Nephron progenitor cell (in vitro differentiated cells): Measurements from ENCODE around the gene BCL11A.
A peak's percentile ranks its signal among the peaks of the same experiment; 100 is the strongest.

Experiments
- DNase-seq: peaks from one replicate; pipeline ENCODE4 v3.0.0; 2021
- H3K27ac Mint-ChIP-seq: 2 replicates; pipeline ENCODE4 v1.8.0; 2021; ENCODE audit warnings: mild to moderate bottlenecking, moderate library complexity, mixed read lengths
- H3K27me3 Mint-ChIP-seq: 2 replicates; pipeline ENCODE4 v1.8.0; 2021; ENCODE audit warnings: mild to moderate bottlenecking, low read depth, mixed read lengths; ENCODE audit not compliant: poor library complexity
- H3K36me3 Mint-ChIP-seq: 2 replicates; pipeline ENCODE4 v1.8.0; 2021; ENCODE audit warnings: low read depth, mixed read lengths
- H3K4me1 Mint-ChIP-seq: 2 replicates; pipeline ENCODE4 v1.8.0; 2021; ENCODE audit warnings: mixed read lengths
- H3K4me3 Mint-ChIP-seq: 2 replicates; pipeline ENCODE4 v1.8.0; 2021; ENCODE audit warnings: mild to moderate bottlenecking, moderate library complexity, mixed read lengths
- H3K9me3 Mint-ChIP-seq: 2 replicates; pipeline ENCODE4 v1.8.0; 2021; ENCODE audit warnings: mild to moderate bottlenecking, moderate library complexity, mixed read lengths
- TF ChIP-seq, protein P1 (sequence below): fragments of 200-600 bp; sonication (generic); IDR thresholded peaks from 2 replicates; pipeline ENCODE4 v1.5.0; 2021; ENCODE audit warnings: antibody characterized with exemption

Gene BCL11A

DNA sequence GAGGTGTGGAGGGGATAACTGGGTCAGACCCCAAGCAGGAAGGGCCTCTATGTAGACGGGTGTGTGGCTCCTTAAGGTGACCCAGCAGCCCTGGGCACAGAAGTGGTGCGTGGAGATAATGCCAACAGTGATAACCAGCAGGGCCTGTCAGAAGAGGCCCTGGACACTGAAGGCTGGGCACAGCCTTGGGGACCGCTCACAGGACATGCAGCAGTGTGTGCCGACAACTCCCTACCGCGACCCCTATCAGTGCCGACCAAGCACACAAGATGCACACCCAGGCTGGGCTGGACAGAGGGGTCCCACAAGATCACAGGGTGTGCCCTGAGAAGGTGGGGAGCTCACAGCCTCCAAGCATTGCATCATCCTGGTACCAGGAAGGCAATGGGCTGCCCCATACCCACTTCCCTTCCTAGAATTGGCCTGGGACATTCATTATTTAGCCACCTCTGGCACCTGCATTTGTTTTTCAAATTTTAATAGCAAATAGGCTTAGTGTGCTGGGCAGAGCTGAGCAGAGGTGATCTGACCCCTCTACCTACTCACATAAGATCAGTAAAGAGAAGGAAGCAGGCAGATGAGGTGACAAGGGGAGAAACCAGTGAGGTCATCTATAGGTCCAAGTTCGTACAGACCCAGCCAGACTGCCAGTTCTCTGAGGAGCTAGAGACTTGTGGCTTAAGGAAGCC lies 55.2 kb downstream of the BCL11A start:
- Mint-ChIP-seq H3K4me3 (no peak overlapping the region), H3K9me3 (no peaks in the 10 kb centered on the region)

DNA sequence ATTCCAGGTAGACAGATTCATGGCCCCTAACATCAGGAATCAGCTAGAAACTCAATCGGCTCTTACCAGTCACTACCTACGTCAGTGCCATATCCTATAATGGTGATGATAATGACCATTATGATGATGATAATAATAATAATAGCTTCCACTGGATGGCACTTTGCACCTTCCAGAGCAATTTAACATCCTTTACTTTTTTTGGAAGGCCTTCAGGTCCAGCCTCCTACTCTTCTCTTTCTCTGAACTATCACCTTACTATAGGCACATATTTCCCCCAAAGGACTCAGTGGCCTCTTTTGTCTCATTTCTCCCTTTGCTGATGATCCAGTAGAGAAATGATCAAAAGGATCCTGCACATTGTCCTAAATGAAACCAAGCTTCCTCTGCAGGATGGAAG lies 56.0 kb downstream of the BCL11A start:
- no peak overlapping the region for H3K27ac Mint-ChIP-seq
- DNase-seq, result no peak
- no peaks in the 10 kb centered on the region for H3K27me3 Mint-ChIP-seq
- H3K36me3 Mint-ChIP-seq, result no peaks in the 10 kb centered on the region
- H3K4me1 Mint-ChIP-seq, result peaks cover 38% of the 10 kb centered on the region
- H3K4me3 Mint-ChIP-seq, result no peak overlapping the region
- no peaks in the 10 kb centered on the region for H3K9me3 Mint-ChIP-seq
- TF ChIP-seq, protein P1, sequence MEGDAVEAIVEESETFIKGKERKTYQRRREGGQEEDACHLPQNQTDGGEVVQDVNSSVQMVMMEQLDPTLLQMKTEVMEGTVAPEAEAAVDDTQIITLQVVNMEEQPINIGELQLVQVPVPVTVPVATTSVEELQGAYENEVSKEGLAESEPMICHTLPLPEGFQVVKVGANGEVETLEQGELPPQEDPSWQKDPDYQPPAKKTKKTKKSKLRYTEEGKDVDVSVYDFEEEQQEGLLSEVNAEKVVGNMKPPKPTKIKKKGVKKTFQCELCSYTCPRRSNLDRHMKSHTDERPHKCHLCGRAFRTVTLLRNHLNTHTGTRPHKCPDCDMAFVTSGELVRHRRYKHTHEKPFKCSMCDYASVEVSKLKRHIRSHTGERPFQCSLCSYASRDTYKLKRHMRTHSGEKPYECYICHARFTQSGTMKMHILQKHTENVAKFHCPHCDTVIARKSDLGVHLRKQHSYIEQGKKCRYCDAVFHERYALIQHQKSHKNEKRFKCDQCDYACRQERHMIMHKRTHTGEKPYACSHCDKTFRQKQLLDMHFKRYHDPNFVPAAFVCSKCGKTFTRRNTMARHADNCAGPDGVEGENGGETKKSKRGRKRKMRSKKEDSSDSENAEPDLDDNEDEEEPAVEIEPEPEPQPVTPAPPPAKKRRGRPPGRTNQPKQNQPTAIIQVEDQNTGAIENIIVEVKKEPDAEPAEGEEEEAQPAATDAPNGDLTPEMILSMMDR, result no peak

More for the DNA sequence above, 55.2 kb downstream of the BCL11A start:
- TF ChIP-seq, protein P1, result no peak
- Mint-ChIP-seq H3K27ac (no peak overlapping the region), H3K36me3 (no peaks in the 10 kb centered on the region), H3K27me3 (no peaks in the 10 kb centered on the region), H3K4me1 (peaks cover 43% of the 10 kb centered on the region)
- DNase-seq, result no peak

DNA sequence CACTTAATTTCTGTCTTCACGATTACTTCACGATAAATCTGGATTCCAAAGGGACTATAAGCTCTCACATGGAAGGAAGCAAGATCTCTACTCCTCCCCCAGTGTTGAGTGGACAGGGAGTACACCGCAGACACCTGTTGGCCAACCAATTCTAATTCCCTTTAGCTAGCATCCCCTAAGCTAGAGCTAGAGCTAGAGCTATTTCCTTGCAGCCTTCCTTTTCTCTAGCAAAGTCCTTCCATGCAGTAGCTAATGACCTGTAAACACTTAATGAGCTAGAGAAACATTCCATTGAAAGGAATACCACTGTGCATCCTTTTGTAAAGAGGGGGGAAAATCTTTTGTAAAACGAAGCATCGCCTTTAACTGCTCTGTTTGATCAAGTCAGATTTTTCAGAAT lies 56.5 kb downstream of the BCL11A start:
- peaks cover 32% of the 10 kb centered on the region for H3K4me1 Mint-ChIP-seq
- no peaks in the 10 kb centered on the region for H3K9me3 Mint-ChIP-seq
- no peaks in the 10 kb centered on the region for H3K27me3 Mint-ChIP-seq
- no peaks in the 10 kb centered on the region for H3K36me3 Mint-ChIP-seq
- TF ChIP-seq, protein P1, result no peak
- no peak for DNase-seq
- H3K4me3 Mint-ChIP-seq, result no peak overlapping the region
- no peak overlapping the region for H3K27ac Mint-ChIP-seq

DNA sequence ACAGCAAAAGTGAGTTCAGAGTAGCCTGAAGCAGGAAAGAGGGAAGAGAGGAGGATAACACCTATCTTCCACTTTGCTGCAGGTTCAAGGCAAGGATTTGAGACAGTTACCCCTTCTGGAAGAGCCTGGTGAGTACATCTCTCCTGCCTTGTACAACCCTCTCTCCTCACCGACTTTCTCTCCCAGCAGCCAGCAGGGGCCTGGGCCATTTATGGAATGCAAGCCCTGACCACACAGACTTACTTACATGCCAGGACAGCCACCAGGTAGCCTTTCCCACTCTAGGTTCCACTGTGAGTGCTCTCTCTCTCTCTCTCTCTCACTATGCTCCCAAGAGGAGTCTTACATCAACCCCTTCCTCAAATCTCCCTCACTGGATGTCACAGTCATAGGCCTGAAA lies 57.0 kb downstream of the BCL11A start:
- no peak for DNase-seq
- no peaks in the 10 kb centered on the region for H3K27me3 Mint-ChIP-seq
- no peak overlapping the region for H3K27ac Mint-ChIP-seq
- no peaks in the 10 kb centered on the region for H3K36me3 Mint-ChIP-seq
- TF ChIP-seq, protein P1, result no peak
- H3K4me1 Mint-ChIP-seq, result peaks cover 27% of the 10 kb centered on the region
- H3K9me3 Mint-ChIP-seq, result no peaks in the 10 kb centered on the region
- H3K4me3 Mint-ChIP-seq, result no peak overlapping the region

DNA sequence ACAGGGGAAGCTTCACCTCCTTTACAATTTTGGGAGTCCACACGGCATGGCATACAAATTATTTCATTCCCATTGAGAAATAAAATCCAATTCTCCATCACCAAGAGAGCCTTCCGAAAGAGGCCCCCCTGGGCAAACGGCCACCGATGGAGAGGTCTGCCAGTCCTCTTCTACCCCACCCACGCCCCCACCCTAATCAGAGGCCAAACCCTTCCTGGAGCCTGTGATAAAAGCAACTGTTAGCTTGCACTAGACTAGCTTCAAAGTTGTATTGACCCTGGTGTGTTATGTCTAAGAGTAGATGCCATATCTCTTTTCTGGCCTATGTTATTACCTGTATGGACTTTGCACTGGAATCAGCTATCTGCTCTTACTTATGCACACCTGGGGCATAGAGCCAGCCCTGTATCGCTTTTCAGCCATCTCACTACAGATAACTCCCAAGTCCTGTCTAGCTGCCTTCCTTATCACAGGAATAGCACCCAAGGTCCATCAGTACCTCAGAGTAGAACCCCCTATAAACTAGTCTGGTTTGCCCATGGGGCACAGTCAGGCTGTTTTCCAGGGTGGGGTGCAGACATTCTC lies 58.3 kb downstream of the BCL11A start:
- peaks cover 26% of the 10 kb centered on the region for H3K4me1 Mint-ChIP-seq
- TF ChIP-seq, protein P1, result no peak
- no peaks in the 10 kb centered on the region for H3K36me3 Mint-ChIP-seq
- peaks cover 4% of the 10 kb centered on the region for H3K27me3 Mint-ChIP-seq
- no peak overlapping the region for H3K27ac Mint-ChIP-seq
- DNase-seq, result no peak
- H3K9me3 Mint-ChIP-seq, result no peaks in the 10 kb centered on the region
- H3K4me3 Mint-ChIP-seq, result no peak overlapping the region

DNA sequence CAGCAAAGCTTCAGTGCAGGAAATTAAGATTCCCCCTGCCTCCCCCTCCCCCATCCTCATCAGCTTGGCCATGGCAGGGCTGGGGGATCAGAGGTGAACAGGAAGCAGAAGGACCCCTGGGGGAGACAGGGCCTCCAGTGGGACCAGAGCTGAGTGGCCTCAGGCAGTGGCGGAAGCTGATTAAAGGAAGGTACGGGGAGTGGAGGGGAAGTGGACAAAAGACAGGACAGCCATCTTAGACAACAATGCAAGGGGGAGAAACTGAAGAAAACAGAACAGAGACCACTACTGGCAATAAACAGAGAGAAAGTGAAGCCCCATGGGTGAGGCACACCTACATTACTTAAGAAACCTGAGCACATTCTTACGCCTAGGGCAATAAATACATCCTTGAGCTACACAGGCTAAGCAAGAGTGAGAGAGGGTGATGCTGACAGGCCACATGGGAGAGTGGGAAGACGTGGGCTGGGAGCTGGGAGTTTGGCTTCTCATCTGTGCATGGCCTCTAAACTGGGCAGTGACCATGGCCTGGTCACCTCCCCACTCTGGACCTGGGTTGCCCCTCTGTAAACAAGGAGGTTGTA lies 59.6 kb downstream of the BCL11A start:
- Mint-ChIP-seq H3K4me3 (no peak overlapping the region), H3K9me3 (no peaks in the 10 kb centered on the region), H3K27me3 (peaks cover 6% of the 10 kb centered on the region), H3K4me1 (peaks cover 26% of the 10 kb centered on the region), H3K36me3 (no peaks in the 10 kb centered on the region), H3K27ac (peak overlapping the region; percentile 79)
- TF ChIP-seq, protein P1, result no peak
- DNase-seq, result no peak
